Nephron progenitor cell (in vitro differentiated cells): Measurements from ENCODE around the gene MYH14.

Experiments
- DNase-seq: peaks from one replicate; pipeline ENCODE4 v3.0.0; 2021
- H3K27ac Mint-ChIP-seq: 2 replicates; pipeline ENCODE4 v1.8.0; 2021; ENCODE audit warnings: mild to moderate bottlenecking, moderate library complexity, mixed read lengths
- H3K27me3 Mint-ChIP-seq: 2 replicates; pipeline ENCODE4 v1.8.0; 2021; ENCODE audit warnings: mild to moderate bottlenecking, low read depth, mixed read lengths; ENCODE audit not compliant: poor library complexity
- H3K36me3 Mint-ChIP-seq: 2 replicates; pipeline ENCODE4 v1.8.0; 2021; ENCODE audit warnings: low read depth, mixed read lengths
- H3K4me1 Mint-ChIP-seq: 2 replicates; pipeline ENCODE4 v1.8.0; 2021; ENCODE audit warnings: mixed read lengths
- H3K4me3 Mint-ChIP-seq: 2 replicates; pipeline ENCODE4 v1.8.0; 2021; ENCODE audit warnings: mild to moderate bottlenecking, moderate library complexity, mixed read lengths
- H3K9me3 Mint-ChIP-seq: 2 replicates; pipeline ENCODE4 v1.8.0; 2021; ENCODE audit warnings: mild to moderate bottlenecking, moderate library complexity, mixed read lengths
- TF ChIP-seq, protein P1 (sequence below): fragments of 200-600 bp; sonication (generic); IDR thresholded peaks from 2 replicates; pipeline ENCODE4 v1.5.0; 2021; ENCODE audit warnings: antibody characterized with exemption

Gene MYH14

DNA sequence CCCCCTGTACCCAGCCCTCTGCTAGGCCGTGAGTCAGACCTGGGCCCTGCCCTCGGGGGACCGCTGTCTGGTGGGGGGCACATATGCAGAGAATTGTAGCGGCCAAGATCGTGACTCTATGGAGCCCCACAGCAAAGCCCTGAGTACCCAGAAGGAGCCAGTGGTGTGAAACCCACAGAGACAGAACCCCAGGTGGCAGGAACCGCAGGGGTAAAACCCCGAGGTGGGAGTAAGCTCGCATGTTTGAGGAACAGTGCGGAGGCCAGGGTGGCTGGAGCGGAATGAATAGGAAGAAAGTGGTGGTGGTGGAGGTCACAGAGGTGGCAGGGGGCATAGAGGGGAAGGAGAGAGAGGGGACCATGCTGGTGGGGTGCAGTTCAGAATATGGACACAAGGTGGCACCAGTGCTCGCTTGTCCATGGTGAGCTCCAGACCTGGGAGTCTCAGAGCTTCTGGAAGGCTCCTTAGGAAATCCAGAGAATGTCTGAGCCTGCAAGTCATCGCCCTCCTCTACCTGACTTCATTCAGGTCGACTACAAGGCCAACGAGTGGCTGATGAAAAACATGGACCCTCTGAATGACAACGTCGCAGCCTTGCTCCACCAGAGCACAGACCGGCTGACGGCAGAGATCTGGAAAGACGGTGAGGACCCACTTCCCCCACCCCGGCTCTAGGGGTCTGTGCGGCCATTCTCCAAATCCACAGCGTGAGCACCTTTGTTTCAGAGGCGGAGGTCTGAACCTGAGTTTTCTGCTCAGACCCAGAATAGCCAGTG, 48.9 kb downstream of the MYH14 start:
- Mint-ChIP-seq H3K9me3 (peaks cover 33% of the 10 kb centered on the region), H3K27ac (no peak overlapping the region), H3K4me1 (no peaks in the 10 kb centered on the region), H3K4me3 (no peak overlapping the region), H3K36me3 (peaks cover 16% of the 10 kb centered on the region), H3K27me3 (peaks cover 2% of the 10 kb centered on the region)
- peak; percentile 66 for DNase-seq
- TF ChIP-seq, protein P1, sequence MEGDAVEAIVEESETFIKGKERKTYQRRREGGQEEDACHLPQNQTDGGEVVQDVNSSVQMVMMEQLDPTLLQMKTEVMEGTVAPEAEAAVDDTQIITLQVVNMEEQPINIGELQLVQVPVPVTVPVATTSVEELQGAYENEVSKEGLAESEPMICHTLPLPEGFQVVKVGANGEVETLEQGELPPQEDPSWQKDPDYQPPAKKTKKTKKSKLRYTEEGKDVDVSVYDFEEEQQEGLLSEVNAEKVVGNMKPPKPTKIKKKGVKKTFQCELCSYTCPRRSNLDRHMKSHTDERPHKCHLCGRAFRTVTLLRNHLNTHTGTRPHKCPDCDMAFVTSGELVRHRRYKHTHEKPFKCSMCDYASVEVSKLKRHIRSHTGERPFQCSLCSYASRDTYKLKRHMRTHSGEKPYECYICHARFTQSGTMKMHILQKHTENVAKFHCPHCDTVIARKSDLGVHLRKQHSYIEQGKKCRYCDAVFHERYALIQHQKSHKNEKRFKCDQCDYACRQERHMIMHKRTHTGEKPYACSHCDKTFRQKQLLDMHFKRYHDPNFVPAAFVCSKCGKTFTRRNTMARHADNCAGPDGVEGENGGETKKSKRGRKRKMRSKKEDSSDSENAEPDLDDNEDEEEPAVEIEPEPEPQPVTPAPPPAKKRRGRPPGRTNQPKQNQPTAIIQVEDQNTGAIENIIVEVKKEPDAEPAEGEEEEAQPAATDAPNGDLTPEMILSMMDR = peak; percentile 60

DNA sequence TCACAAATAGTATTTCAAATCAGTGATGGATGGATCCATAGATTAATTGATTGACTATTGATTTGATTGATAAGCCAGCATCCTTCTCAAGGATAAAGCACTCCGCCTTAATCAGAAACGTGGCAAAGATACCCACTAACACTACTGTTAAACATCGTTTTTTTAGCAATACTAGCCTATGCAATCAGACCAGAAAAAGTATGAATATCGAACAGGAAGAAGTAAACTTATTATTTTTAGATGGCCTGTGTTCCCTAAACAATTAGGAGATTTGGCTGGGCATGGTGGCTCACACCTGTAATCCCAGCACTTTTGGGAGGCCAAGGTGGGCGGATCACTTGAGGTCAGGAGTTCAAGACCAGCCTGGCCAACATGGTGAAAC, 49.5 kb downstream of the MYH14 start:
- Mint-ChIP-seq H3K36me3 (peaks cover 16% of the 10 kb centered on the region), H3K4me1 (no peaks in the 10 kb centered on the region), H3K9me3 (peaks cover 33% of the 10 kb centered on the region), H3K27ac (no peak overlapping the region), H3K4me3 (no peak overlapping the region), H3K27me3 (peaks cover 2% of the 10 kb centered on the region)
- TF ChIP-seq, protein P1 = no peak
- DNase-seq = no peak

DNA sequence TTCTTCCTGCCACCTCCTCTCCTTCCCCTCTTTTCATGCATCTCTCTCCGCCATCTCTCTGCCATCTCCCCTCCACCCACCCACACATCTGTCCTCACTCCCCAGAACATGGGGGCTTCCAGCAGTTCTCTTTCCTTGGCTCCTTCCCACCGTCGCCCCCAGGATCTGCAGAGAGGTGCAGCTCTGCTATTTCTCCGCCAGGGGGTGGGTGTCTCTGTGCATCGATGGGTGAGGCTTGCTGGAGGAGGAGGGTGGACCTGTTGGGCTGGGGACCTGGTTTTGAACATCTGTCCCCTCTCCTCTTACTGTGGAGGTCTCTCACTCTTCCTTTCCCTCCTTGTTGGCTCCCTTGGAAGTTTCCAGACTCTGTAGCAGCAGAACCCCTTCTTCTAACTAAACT, 51.7 kb downstream of the MYH14 start:
- no peak overlapping the region for H3K4me3 Mint-ChIP-seq

DNA sequence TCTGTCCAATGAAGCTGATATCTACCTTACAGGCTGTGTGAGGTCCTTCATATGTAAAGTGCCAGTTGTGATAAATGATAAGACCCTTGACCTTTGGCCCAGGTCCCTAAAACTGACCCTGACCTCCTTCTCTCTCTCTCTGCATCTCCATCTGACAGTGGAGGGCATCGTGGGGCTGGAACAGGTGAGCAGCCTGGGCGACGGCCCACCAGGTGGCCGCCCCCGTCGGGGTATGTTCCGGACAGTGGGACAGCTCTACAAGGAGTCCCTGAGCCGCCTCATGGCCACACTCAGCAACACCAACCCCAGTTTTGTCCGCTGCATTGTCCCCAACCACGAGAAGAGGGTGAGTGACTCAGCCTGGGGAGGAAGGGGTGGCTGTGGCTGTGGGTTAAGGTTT, 53.7 kb downstream of the MYH14 start:
- TF ChIP-seq, protein P1 = no peak
- peaks cover 28% of the 10 kb centered on the region for H3K9me3 Mint-ChIP-seq
- no peak overlapping the region for H3K4me3 Mint-ChIP-seq
- H3K27ac Mint-ChIP-seq = no peak overlapping the region
- DNase-seq = no peak
- H3K27me3 Mint-ChIP-seq = no peaks in the 10 kb centered on the region
- peaks cover 4% of the 10 kb centered on the region for H3K4me1 Mint-ChIP-seq
- peaks cover 13% of the 10 kb centered on the region for H3K36me3 Mint-ChIP-seq

More for the DNA sequence above, 51.7 kb downstream of the MYH14 start:
- TF ChIP-seq, protein P1 = no peak
- Mint-ChIP-seq H3K9me3 (peaks cover 33% of the 10 kb centered on the region), H3K4me1 (no peaks in the 10 kb centered on the region), H3K27ac (no peak overlapping the region), H3K27me3 (peaks cover 2% of the 10 kb centered on the region), H3K36me3 (peaks cover 16% of the 10 kb centered on the region)
- DNase-seq = no peak

DNA sequence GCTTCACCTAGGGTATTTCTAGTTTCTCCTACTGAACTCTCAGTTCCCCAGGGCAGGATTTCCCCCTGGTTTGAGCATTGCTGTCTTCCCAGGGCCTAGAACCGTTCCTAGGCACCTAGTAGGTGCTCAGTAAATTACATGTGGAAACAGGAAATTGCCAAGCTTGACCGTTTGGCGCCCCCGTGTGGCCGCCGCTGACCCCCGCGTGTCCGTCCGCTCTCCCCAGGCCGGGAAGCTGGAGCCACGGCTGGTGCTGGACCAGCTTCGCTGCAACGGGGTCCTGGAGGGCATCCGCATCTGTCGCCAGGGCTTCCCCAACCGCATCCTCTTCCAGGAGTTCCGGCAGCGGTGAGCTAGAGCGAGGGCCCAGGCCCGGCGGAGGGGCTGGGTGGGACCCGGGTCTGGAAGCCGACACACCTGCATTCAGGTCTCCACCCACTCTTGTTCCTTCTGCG, 55.5 kb downstream of the MYH14 start:
- Mint-ChIP-seq H3K27me3 (no peaks in the 10 kb centered on the region), H3K4me1 (peaks cover 4% of the 10 kb centered on the region), H3K27ac (no peak overlapping the region), H3K4me3 (no peak overlapping the region), H3K9me3 (peaks cover 13% of the 10 kb centered on the region), H3K36me3 (peaks cover 4% of the 10 kb centered on the region)
- TF ChIP-seq, protein P1 = peak; percentile 60
- peak; percentile 58 for DNase-seq

DNA sequence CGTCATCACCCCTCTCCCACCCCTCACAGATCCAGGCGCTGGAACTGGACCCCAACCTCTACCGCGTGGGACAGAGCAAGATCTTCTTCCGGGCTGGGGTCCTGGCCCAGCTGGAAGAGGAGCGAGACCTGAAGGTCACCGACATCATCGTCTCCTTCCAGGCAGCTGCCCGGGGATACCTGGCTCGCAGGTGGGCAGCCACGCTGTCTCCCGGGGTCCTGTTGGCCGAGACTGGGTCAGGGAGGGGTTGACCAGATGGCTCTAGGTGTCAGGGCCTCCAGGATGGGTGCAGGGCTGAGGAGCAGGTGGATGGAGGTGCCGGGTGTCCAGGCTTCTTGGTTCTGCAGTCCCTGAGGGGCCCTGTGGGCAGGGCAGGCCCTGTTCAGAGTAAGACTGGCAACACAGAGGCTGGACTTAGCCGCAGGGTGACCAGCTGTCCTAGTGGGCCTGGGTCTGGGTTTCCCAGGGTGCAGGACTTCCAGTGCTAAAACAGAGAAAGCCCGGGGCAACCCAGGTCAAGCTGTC, 58.1 kb downstream of the MYH14 start:
- Mint-ChIP-seq H3K27me3 (peaks cover 5% of the 10 kb centered on the region), H3K4me1 (peaks cover 4% of the 10 kb centered on the region), H3K9me3 (no peaks in the 10 kb centered on the region), H3K36me3 (no peaks in the 10 kb centered on the region), H3K4me3 (no peak overlapping the region), H3K27ac (no peak overlapping the region)
- TF ChIP-seq, protein P1 = no peak
- DNase-seq = no peak
